DND-41 (cell line): ENCODE measurements around the gene CEACAM8.

Experiments used
- EZH2 ChIP-seq: IDR thresholded peaks from 3 replicates; pipeline ENCODE4 v1.6.1; 2012; ENCODE audit warnings: borderline replicate concordance, low read depth, mild to moderate bottlenecking, moderate library complexity, low read length, inconsistent platforms; ENCODE audit not compliant: severe bottlenecking
- TF ChIP-seq, protein P1 (sequence below): IDR thresholded peaks from 2 replicates; pipeline ENCODE4 v1.5.1; 2012; ENCODE audit warnings: borderline replicate concordance, low read length, moderate library complexity, mild to moderate bottlenecking; ENCODE audit not compliant: poor library complexity, severe bottlenecking; ENCODE audit errors: extremely low read depth

DNA sequence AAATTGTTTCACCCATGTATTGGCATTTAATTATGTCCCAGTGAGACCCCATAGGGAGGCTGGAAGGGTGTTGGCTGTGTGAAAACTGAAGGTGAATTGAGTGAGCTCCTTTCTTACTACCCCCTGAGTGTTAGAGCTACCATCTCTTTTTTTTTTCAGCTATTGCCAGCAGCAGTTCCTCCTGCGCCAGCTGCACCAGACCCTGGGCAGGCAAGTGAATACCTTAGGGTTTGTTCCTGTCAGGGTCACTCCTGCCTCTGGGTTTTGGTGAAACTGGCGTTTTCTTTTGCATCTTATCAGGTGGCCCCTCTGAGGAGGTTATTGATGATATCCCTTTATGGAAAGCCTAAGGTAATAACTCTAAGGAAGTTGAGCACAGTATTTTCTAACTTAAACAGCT, 25.5 kb downstream of the CEACAM8 start:
- TF ChIP-seq, protein P1, sequence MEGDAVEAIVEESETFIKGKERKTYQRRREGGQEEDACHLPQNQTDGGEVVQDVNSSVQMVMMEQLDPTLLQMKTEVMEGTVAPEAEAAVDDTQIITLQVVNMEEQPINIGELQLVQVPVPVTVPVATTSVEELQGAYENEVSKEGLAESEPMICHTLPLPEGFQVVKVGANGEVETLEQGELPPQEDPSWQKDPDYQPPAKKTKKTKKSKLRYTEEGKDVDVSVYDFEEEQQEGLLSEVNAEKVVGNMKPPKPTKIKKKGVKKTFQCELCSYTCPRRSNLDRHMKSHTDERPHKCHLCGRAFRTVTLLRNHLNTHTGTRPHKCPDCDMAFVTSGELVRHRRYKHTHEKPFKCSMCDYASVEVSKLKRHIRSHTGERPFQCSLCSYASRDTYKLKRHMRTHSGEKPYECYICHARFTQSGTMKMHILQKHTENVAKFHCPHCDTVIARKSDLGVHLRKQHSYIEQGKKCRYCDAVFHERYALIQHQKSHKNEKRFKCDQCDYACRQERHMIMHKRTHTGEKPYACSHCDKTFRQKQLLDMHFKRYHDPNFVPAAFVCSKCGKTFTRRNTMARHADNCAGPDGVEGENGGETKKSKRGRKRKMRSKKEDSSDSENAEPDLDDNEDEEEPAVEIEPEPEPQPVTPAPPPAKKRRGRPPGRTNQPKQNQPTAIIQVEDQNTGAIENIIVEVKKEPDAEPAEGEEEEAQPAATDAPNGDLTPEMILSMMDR = no peak
- no peak for TF ChIP-seq EZH2
